Activated CD8-positive, alpha-beta memory T cell treated with anti-CD3 and anti-CD28 coated beads, Interleukin-2, amount 50 U/mL, for 48 hours (primary cell): ENCODE data around the gene ZNF791.
"Not testable (repeated sequence)": the region's sequence is repeated elsewhere in the genome, so short reads cannot be mapped to it uniquely, and the experiment has no call there.

ENCODE experiments used
- DNase-seq: peaks from one replicate; pipeline ENCODE4 v3.0.0-alpha.2; 2020

Gene ZNF791

DNA sequence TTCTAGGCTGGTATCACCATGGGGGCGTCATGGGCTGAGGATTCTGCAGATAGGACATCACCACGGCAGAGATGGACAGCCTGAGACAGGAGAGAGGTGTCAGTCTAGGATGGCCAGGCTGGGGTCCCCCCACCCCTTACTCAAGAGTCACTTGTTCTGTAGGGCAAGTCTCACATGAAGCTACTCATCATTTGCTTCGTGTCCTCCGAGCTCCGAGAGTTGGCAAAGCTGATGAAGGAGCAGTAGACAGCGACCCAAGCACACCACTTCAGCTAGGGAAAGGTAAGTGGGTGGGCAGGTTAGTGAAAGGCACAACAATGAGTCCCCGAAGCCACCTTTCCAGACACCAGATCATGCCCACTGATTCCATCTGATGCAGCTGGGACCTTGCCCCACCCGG is 57.6 kb downstream of the ZNF791 start:
- no peak for DNase-seq

DNA sequence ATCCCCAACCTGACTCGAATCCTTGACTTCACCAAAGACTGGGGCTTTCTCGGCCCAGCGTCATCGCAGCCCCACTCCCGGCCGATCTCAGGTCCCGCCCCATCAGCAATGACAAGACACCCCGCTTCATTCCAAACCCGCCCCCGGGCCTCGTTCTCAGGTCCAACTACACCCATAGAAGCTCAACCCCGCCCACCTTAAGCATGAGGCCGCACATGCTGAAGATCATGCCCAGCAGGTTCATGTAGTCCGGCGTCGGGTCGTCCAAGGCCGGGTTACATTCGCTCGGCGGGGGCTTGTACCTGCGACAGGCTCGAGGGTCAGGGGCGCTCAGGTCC is 58.2 kb downstream of the ZNF791 start:
- DNase-seq: peak; percentile 81

DNA sequence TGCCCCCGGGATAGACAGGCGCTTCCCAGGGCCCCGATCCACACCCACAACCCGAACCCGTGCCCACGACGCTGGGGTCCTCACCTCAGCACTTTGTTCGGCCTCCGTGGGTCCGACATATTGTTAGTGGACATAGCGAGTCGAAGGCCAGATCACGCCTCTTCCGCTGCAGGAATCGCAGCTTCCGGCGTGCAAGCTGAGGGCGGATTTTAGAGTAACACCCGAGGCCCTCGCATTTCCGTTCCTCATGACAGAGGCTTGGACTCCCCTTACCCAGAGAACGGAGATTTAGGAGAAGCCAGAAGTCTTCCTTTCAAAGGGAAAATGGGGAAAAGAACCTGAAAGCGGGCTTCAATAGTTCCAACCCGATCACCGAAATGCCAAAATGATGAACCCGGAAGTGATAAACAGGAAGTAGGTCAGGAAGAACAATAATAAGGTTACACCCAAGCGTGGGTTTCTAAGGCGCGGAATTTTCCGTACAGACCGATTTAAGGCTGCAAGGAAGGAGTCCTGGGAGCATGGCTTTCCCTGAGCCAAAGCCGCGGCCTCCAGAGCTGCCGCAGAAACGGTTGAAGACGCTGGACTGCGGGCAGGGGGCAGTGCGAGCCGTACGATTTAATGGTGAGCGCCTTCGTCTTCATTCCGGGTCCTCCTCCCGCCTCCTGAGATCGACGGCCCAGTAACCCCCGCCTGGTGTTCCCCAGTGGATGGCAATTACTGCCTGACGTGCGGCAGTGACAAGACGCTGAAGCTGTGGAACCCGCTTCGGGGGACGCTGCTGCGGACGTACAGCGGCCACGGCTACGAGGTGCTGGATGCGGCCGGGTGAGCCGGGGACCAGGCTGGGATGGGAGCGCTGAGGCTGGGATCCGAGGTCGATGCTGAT is 58.8 kb downstream of the ZNF791 start:
- peak; percentile 88 for DNase-seq

DNA sequence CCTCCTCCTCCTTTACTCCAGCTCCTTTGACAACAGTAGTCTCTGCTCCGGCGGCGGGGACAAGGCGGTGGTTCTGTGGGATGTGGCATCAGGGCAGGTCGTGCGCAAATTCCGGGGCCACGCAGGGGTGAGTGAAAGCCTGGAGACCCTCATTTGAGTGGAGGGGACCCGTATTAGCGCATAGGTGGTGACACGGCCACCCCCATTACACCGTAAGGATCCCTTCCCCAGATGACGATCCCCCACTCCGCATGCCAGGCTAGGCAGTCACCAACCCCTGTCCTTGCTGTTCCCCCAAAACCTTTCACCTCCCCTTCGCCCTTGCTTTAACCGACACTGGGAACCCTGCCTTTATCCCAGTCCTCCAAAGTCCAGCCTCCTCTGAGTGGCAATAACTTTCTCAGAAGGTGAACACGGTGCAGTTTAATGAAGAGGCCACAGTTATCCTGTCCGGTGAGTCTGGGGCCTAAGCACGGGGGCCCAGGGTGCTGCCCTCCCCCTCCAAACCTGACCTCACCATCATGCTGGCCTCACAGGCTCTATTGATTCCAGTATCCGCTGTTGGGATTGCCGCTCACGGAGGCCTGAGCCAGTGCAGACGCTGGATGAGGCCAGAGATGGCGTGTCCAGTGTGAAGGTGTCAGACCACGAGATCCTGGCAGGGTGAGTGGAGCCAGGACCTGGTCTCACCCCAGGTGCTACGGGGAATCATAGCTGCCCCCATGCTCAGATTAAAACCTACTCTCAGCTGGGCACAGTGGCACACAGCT is 59.6 kb downstream of the ZNF791 start:
- no peak for DNase-seq

DNA sequence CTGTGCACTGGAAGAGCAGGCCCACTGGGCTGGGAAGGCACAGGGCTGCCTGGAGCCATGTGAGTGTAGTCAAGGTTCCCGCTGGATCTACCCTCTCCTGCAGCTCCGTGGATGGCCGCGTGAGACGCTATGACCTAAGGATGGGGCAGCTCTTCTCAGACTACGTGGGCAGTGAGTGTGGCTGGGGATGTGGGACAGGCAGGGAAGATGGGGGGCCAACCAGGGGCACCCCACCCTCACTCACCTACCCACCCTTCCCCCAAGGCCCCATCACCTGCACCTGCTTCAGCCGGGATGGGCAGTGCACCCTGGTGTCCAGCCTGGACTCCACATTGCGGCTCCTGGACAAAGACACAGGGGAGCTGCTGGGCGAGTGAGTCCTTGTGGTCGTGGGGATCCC is 62.0 kb downstream of the ZNF791 start:
- DNase-seq: no peak

DNA sequence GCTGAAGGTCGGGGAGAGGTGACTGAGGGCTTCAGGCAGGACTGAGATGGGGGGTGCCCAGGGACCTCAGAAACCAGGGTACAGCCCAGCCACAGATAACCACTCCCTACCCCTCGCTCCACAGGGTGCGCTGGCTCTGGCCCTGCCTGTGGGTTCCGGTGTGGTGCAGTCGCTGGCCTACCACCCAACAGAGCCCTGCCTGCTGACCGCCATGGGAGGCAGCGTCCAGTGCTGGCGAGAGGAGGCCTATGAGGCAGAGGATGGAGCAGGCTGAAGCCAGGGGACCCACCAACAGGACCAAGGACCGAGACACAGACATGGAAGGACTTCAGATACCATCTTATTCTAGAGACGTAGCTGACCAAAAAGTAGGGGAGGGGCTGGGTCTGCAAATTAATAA is 64.7 kb downstream of the ZNF791 start:
- no peak for DNase-seq

DNA sequence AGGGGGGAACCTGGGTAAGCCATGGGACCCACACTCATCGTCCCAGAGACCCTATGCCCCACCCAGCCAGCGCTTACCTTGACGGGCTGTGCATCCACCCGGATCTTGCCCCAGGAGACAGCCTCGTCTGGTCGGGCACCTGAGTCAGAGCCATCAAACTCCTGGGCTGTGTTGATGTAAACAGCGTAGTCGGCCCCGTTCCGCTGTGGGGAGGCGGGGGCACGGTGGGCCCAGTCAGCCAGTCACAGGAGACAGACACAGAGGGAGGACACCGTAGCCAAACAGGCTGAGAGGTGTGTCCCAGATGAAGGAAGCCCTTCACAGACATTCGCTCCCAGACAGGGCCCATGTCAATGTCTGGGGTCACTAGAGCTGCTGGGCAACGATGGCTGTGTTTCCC is 65.2 kb downstream of the ZNF791 start:
- DNase-seq: no peak

DNA sequence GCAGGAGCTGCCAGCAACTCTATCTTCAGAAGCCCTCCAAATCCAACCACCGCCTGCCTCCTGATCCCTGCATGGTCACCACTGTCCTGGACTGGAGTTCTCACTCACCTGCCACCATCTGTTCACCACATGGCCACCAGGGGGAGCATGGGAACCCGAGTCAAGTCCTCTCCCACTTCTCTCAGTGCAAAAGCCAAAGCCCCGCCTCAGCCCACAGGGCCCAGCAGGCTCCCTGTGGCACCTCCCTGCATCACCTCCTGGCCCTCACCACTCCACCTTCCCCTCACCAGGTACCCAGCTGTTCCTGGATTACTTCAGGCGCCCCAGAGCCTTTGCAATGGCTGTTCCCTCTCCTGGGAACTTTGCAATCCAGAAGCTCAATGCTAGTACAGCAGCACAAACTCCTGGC is 65.7 kb downstream of the ZNF791 start:
- peak; percentile 96 for DNase-seq

DNA sequence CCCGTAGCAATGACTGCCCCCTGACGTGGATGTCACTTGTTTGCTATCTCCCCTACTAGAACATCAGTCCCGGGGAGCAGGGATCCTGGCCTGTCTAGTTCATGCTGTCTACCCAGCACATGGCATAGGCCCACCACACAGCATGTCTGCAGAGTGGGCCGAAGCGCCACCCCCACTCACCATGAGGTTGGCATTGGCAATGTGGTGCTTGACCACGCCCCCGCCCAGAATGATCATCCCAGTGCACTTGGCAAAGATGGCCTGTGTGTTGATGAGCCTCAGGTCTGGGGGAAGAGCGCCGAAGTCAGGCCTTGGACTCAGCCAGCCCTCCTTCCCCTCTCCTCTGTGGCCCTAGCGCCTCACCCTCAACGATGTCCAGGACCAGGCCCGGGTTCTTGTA is 66.2 kb downstream of the ZNF791 start:
- no peak for DNase-seq

DNA sequence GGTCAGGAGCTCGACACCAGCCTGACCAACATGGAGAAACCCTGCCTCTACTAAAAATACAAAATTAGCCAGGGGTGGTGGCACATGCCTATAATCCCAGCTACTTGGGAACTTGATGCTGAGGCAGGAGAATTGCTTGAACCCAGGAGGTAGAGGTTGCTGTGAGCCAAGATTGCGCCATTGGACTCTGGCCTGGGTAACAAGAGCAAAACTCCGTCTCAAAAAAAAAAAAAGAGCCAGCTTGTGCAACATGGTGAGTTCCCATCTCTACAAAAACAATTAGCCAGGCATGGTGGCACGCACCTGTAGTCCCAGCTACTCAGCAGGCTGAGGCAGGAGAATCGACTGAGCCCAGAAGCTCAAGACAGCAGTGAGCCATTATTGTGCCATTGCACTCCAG is 67.3 kb downstream of the ZNF791 start:
- DNase-seq: not testable (repeated sequence)

DNA sequence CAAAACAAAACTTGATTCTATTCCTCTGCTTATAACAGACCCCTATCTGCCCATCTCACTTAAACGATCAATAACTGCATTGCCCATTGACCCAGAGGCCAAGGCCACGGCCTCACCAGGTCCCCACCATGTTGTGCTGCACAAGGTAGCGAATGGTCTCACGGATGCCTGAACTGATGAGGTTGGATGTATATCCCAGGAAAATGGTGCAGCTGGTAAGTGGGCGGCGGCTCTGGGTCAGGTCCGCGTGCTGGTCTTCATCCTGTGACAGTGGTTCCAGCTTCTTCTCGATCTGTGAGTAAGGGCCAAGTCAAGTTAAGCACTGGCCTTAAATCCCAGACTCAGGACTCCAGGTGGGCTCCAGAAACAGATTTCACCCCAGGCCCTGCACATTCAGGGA is 69.3 kb downstream of the ZNF791 start:
- no peak for DNase-seq

DNA sequence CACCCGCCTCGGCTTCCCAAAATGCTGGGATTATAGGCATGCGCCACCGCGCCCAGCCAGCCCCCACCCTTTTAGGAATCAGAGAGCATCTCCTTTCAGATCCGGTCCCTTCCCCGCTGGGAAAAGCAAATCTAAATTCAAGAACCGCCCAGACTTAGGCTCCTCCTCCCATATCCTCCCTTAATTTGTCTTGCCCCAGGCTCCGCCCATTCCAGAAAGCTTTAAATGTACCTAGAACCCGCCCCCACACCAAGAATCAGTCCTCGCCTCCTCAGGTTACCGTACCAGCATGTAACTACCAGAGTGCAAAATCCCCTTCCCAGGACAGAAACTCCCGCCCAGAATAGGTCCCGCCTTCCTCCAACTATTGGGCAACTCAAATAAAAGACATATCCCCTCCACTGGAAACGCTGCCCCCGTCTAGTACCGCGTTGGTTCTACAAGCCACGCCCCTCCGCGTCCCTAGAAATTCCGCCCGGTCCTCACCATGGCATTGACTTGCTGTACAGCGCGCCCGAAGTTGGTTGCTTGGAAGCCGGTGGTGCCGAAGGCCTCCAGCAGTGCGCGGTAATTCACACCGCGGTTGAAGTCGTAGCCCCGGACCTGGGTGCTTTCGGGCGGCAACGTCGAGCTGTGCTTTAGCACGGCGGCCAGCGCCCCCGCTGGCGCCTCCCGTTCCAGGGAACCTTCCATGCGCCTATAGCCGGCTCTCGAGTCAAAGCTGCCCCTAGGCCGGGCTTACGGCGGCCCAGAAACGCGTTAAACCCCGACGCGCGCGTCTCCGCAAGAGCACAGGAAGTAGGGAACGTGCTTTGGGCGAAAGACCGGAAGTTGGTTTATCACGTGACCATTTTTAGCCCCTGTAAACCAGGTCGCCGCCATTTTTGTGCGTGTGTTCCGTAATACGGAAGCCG is 70.6 kb downstream of the ZNF791 start, which contains the start of gene DHPS:
Gene DHPS (minus strand): TSS at position 807 of the 914 bp plus-strand sequence. CDS start 114 bp downstream, at position 693.
- peak; percentile 92 for DNase-seq
